K562 (cell line): ENCODE data around the gene KLK13.

Source experiments
- BRF1 ChIP-seq: IDR thresholded peaks from 3 replicates; pipeline ENCODE4 v1.6.1; 2011; ENCODE audit warnings: borderline replicate concordance, mild to moderate bottlenecking; ENCODE audit not compliant: insufficient read length; ENCODE audit errors: extremely low read depth
- CHAMP1 ChIP-seq: fragments of 450-650 bp; IDR thresholded peaks from 2 replicates; pipeline ENCODE4 v1.6.1; 2016; ENCODE audit warnings: mild to moderate bottlenecking
- CHD2 ChIP-seq: IDR thresholded peaks from 2 replicates; pipeline ENCODE4 v1.6.1; 2011; ENCODE audit warnings: low read depth, low read length
- HINFP ChIP-seq: fragments of 450-650 bp; conservative IDR thresholded peaks from 2 replicates; pipeline ENCODE4 v1.6.1; 2016; ENCODE audit warnings: missing genetic modification characterization, low read depth, mild to moderate bottlenecking, control low read depth, missing compliant biosample characterization
- TCF7L2 ChIP-seq: fragments of 150-350 bp; IDR thresholded peaks from 2 replicates; pipeline ENCODE4 v1.6.1; 2016; ENCODE audit warnings: low read depth, mild to moderate bottlenecking, low read length, moderate library complexity
- TEAD4 ChIP-seq, 2 experiments: sonication (generic) in 1 of 2; formaldehyde crosslinking in 1 of 2; IDR thresholded peaks; 2 replicates each; pipeline versions ENCODE4 v1.6.1 to v1.8.0; 2012 to 2022; ENCODE audit warnings: borderline replicate concordance in 1 of 2, inconsistent platforms in 1 of 2, low read length in 1 of 2, mild to moderate bottlenecking in 1 of 2, missing genetic modification reagents in 1 of 2
- ZSCAN29 ChIP-seq: fragments of 450-650 bp; IDR thresholded peaks from 2 replicates; pipeline ENCODE4 v1.6.1; 2017
- TF ChIP-seq, protein P1 (sequence below), 3 experiments: IDR thresholded peaks in 2 of 3; conservative IDR thresholded peaks in 1 of 3; 2 replicates each; pipeline ENCODE4 v1.5.1; 2011 to 2012; ENCODE audit warnings: low read length in 3 of 3, mild to moderate bottlenecking in 3 of 3, control low read depth in 2 of 3, improper control_type of control experiment in 1 of 3, inconsistent platforms in 1 of 3, low read depth in 1 of 3, mixed read lengths in 1 of 3, moderate library complexity in 1 of 3; ENCODE audit not compliant: insufficient read depth in 2 of 3

- TF ChIP-seq ZSCAN29 (no peak), CHAMP1 (no peak), HINFP (no peak), BRF1 (no peak), TCF7L2 (no peak), TEAD4 (IDR thresholded peaks at IDR 0.05; ENCODE audit: low read length) (no peak), TEAD4 (CRISPR knock-in tag; IDR thresholded peaks at IDR 0.05; ENCODE audit: borderline replicate concordance) (no peak), CHD2 (no peak)
- TF ChIP-seq, protein P1, sequence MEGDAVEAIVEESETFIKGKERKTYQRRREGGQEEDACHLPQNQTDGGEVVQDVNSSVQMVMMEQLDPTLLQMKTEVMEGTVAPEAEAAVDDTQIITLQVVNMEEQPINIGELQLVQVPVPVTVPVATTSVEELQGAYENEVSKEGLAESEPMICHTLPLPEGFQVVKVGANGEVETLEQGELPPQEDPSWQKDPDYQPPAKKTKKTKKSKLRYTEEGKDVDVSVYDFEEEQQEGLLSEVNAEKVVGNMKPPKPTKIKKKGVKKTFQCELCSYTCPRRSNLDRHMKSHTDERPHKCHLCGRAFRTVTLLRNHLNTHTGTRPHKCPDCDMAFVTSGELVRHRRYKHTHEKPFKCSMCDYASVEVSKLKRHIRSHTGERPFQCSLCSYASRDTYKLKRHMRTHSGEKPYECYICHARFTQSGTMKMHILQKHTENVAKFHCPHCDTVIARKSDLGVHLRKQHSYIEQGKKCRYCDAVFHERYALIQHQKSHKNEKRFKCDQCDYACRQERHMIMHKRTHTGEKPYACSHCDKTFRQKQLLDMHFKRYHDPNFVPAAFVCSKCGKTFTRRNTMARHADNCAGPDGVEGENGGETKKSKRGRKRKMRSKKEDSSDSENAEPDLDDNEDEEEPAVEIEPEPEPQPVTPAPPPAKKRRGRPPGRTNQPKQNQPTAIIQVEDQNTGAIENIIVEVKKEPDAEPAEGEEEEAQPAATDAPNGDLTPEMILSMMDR (IDR thresholded peaks at IDR 0.05 in 2 of 3, conservative IDR thresholded peaks at IDR 0.05 in 1 of 3; ENCODE audit: insufficient read depth in 2 of 3, low read depth in 1 of 3, low read length in 3 of 3) = no peak
These were observed 20.6 kb downstream of the KLK13 start for GRCh38 chr19:51044327-51044726.
